NCI-H345 treated with DMSO at 0.1 percent for 48 hours (cell line): ENCODE data around the gene SRC.

Source experiments
- DNase-seq: peaks from one replicate; lab custom pipeline; 2025; ENCODE audit not compliant: unreplicated experiment; lab: John Stamatoyannopoulos, UW

The SRC gene

GRCh38 chr20:37407019-37407566 is 61.2 kb downstream of the SRC start:
- DNase-seq, result no peak

DNA sequence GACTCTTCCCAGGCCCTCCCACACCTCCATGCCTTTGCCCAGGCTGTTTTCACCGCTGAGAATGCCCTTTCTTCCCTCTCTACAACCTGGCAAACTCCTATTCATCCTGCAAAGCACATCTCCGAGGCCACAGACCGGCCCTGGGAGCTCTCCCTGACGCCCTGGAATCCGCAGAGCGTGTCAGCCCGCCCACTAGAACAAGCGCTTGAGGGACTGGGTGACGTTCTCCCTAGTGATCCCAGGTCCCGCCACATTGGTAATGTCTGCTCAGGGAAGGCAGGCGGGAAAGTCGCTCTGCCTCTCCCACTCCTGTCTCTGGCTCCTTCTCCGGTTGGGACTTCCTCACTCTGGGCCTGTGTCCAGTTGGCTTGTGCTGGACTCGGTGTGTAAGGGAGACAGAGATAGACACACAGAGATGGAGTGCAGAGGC is 61.6 kb downstream of the SRC start:
- DNase-seq, result no peak

- DNase-seq, result no peak
These were observed 62.6 kb downstream of the SRC start for GRCh38 chr20:37408302-37409193.

GRCh38 chr20:37411408-37412219 is 65.7 kb downstream of the SRC start:
- DNase-seq, result no peak

DNA sequence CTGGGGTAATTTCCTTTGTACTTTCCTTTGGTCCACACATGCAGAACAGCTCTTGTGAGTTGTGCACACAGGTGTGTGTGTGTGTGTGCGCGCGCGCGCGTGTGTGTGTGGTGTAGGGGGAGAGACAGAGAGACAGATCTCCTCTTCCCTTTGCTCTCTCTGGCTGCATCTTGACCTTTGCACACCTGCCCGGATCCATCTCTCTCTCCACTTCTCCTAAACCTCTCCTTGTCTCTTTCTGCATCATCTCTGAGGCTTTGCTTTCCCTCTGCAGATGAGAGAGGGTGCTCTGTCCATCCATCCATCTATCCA is 67.0 kb downstream of the SRC start:
- no peak for DNase-seq

DNA sequence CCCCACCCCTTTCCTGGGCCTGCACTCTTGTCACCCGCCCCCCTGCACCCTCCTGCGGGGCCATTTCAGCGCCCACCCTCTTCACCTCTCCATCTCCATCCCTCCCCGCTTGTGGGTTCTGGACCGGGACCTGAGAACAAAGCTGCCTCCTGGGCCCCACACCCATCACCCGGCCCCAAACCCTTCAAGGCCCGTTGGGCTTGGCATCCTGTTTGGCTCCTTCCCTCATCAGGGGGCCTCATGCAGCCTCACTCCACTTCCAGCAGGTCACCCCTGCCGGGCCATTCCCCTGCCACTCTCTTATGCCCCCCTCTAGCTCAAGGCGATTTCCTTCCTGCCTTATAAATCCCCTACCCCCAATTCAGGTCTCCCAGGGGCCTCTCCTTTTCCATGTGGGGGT is 67.4 kb downstream of the SRC start:
- DNase-seq, result no peak

DNA sequence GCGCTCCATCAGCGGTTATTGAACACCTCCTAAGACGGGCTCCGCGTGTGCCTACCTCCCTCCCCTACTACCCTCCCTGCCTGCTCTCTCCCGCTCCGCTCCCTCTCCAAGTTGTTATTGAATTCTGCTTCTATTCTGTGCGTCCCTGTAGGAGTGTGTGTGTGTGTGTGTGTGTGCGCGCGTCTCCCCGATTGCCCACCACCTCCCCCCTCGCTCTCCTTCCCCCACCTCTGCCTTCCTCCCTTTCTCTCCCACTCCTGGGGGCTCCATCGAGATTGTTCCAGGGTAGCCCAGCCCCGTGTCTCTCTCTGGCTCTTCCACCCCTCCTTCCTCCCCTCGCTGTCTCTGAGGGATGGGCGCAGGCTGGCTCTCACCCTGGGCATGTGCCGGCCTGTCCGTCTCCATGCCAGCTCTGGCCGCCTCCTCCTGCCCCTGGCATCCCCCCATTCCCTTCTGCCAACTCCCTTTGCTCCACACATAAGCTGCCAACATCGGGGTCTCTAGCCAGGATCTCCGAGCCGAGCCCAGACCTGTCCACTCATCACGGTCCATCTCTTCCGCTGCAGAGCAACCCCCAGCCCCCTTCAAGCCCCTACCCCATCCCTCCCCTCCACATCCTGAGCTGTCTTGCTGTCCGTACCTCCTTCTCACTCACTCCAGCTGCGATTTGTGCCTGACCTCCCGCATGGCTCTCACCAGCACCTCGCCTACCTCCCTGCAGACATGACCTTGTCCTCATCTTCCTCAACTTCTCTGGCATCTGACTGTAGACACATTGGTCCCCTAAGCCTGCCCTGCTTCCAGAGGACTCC is 68.5 kb downstream of the SRC start:
- DNase-seq, result no peak

DNA sequence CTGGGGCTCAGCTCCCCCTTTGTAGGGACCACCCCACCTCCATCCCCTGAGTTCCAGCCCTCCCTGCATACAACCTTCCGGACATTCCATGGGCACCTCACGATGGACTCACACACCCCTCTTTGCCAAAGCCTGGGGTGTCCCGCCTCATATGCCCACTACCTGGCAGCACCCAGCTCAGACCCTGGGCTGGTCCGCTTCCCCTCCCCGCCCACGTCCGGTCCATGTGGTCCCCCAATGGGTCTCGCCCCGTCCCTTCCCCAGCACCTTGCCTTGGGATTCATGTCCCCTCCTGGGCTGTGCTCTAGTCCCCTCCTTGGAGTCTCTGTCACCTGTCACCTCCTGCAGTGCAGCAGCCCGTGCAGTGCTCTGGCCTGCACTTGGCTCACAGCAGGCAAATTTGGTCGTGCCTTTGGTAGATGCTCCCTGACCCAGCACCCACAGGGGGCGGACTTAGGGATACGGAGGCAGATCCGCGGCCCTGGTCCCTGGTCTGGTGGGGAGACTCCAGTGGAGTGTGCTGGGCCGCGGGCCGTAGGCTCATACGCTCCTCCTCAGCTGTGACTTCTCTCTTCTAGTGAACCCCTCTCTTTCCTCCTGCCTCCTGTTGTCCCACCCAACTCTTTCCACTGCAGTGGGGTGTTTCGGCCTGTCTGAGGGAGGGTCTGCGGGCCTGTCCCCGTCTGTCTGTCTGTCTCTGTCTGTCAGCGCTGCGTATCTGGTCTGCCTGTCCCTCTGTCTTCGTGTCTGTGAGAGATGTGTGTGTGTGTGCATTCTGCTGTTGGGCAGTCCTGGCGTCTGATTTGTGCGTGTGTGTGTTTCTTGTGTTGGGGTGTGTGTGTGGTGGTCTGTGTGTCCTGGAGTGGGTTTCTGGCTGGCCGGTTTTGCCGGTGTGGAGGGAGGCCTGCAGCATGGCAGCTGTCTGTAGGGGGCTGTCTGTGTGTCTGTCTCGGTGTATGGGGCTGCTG is 69.5 kb downstream of the SRC start:
- no peak for DNase-seq

DNA sequence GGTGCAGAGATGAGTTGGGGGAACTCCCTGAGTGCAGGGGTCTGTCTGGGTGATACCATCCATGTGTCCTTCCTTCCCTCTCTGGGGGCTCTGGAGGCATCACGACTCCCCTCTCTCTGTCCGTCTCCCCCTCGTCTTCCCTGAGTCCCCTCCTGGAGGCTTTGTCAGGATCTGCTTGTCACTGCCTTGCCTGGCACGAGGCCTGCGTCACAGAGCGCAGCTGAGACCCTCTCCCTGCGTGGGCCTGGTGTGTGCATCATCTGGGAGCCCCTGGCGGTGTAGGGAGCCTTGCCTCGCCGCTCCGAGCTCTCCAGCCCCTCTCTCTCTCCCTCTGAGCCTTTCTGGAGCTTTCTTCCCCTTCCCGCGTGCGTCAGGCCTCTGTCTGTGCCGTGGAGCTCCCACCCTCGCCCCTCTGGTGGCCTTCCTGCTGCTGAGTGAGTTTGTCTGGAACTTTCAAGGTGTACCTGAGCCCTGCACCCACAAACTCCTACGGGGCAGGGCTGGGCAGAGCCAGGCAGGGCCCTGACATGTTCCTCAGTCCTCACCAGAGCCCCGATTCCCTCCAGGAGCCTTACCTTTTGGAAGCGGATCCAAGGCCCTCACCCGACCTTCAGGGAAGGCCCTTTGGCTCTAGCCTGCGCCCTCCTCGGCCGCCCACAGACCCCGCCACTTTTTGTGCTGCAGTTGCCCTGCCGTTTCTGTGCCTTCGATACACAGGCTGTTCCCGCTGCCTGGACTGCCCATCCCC is 70.3 kb downstream of the SRC start:
- DNase-seq, result no peak

DNA sequence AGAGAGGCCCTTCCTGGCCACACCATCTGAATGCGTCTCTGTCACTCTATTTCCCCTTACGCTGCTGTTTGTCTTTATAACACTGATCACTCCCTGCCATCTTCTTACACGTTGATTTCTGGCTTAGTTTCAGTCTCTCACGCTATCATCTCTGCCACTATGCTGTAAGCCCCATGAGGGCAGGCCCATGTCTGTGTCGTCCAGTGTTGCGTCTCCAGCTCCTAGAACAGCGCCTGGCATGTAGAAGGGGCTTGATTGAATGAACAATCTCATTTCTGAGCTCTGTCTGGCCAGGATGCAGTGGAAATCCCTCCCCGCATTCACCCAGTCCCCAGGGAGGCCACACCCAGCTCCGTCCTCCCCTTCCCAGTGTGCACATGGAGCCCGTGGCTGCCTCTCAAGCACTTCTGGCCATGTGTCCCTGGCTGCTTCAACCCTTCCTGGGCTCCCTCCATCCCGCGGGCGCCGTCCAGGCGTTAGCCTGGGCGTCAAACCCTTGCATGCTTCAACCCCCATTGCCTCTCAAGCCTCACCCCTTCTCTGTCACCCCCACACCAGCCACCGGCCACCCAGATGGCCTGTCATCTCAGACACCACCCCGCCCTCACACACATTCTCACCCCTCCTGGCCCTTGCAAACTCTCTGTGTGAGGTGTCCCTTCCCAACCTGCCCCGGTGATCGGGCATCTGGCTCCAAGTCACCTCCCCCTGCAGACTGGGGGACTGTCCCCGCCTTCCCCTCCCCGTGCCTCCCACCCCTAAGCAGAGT is 71.1 kb downstream of the SRC start:
- no peak for DNase-seq

- DNase-seq, result no peak
These were observed 71.9 kb downstream of the SRC start for GRCh38 chr20:37417617-37418467.

DNA sequence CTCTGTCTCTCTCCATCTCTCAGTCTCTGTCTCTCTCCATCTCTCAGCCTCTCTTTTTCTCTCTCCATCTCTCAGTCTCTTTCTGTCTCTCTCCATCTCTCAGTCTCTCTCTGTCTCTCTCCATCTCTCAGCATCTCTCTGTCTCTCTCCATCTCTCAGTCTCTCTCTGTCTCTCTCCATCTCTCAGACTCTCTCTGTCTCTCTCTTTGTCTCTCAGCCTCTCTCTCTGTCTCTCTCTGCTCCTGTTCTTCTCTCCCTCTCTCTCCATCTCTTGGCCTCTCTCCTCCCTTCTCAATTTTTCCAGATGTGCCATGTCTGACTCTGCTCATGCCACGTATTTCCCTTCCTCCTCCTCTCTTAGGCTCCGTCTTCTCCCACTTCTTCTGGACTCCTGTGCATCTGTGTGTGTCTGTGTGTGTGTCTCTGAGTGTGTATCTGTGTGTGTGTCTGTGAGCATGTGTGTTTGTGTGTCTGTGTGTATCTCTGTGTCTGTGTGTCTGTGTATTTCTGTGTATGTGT is 72.7 kb downstream of the SRC start:
- DNase-seq, result no peak

DNA sequence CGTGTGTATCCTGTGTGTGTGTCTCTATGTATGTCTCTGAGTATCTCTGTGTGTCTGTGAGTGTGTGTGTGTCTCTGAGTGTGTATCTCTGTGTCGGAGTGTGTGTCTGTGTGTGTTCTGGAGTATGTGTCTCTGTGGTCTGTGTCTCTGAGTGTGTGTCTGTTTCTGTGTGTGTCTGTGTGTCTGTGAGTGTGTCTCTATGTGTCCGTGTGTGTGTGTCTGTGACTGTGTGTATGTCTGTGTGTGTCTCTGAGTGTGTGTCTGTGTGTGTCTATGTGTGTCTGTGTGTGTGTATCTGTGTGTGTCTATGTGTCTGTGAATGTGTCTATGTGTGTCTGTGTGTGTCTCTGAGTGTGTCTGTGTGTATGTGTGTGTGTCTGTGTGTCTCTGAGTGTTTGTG is 73.4 kb downstream of the SRC start:
- no peak for DNase-seq

GRCh38 chr20:37419774-37420542 is 74.0 kb downstream of the SRC start:
- no peak for DNase-seq

DNA sequence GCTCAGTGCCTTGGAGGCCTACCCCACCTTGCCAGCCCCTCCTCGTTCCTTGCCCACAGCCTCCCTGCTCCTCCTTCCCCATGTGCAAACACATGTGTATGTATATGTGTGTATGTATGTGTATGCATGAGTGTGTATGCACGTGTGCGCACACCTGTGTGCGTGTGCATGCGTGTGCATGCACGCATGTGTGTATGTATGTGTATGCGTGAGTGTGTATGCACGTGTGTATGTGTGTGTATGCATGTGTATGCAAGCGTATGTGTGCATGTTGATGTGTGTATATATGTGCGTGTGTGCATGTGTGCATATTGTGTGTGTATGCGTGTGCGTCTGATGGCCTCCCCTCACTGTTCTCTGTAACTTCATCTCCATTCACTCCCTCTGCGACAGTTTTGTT is 74.7 kb downstream of the SRC start:
- no peak for DNase-seq

DNA sequence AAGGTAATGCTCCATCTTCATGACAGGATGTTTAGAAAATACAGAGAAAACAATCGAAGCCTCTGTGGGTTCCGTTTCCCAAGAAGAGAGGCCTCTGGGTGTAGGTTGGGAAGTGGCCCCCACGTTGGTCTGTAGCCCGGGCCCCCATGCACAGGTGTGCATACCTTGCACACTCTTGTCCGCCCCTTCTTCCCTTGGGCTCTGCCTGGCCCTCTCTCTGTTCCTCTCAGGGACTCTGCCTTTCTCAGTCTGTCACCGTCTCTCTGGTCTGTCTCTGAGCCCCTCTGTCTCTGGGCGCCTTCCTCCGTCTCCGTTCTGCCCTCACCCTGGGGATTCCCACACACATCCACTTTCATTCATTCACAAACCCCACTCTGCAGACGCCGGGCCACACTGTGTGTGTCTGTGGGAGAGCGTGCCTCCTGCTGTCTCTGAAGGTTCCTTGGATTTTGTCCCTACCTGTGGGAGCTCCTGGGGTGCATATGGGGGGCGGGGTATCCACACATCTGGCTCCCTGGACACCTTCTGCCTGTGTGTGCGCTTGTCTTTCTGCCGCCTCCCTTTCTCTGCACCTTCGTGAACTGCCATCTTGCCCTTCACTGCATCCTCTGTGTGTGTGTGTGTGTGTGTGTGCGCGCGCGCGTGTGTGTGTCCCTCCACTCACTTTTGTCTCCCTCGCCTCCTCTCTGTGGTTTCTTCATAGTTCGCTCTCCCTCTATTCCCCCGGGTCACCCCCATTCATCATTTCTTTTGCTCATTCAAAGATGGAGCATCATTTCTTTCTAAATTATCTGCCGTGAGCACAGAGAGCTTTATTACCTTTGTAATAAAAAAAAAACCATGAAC is 75.3 kb downstream of the SRC start:
- no peak for DNase-seq
